Inflammatory macrophage (primary cell): ENCODE data around the gene XBP1.
"Not testable (repeated sequence)": the region's sequence is repeated elsewhere in the genome, so short reads cannot be mapped to it uniquely, and the experiment has no call there.

ENCODE experiments used
- DNase-seq, 2 donors: peaks; one replicate each; pipeline ENCODE4 v3.0.0-alpha.2; 2020 to 2022
- total RNA-seq, 18 experiments: gene quantifications; one replicate each; lab custom pipeline; 2026; ENCODE audit warnings: mixed read lengths in 6 of 18, inconsistent platforms in 2 of 18; lab: John Stamatoyannopoulos, UW

The XBP1 gene
- total RNA-seq = 97.4 to 445 (median 181) reads per million in 18 experiments

DNA sequence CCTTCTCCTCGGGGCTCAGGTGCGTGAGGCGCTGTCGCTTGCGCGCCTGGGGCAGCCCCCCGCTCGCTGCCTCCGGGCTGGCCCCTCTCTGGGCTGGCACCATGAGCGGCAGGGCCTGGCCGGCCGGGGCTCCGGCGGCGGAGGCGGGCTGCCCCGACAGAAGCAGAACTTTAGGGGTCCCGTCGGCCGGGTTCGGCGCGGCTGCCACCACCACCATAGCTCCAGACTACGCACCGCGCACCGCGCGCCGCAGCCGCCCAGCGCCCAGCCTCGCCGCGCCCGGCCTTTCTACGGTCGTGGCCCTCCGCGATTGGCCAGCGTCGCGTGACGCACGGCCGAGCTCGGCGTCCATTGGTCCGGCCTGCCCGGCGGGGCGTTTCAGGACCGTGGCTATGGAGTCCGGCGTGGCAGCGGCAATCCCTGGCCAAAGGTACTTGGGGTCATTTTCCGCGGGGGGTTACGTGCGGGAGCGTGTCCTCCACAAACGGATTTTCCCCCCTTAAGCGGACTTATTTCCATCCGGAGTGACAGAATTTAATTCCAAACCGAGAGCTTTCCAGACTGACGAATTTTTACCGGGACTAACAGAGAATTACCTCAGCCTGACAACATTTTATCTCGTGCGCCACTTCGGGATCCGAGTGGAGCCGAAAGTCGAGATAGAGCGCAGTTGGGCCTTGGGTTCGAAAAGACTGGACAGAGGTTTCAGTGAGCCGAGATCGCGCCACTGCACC lies at the start of gene XBP1:
Gene XBP1, minus strand, starts transcription at position 262 of the 734 bp plus-strand sequence.
- peak; percentile 96 to 97 for DNase-seq

DNA sequence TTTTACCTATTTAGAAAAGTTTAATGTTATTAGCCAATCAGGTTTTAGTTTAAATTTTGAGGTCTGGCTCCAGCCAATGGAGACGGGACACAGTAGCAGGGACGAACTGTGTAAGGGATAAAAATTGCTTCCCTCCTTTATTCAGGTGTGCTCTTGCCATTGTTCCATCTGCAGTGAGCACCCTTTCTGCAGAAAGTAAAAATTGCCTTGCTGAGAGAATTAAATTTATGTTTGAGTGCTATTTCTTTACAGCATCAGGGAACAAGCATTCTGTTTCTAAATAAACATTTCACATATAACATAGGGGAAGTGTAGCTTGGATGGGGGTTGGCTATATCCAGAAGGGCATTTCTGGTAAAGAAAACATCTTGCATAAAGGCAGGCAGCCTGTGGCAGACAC lies 46.6 kb upstream of the XBP1 start:
- no peak for DNase-seq

DNA sequence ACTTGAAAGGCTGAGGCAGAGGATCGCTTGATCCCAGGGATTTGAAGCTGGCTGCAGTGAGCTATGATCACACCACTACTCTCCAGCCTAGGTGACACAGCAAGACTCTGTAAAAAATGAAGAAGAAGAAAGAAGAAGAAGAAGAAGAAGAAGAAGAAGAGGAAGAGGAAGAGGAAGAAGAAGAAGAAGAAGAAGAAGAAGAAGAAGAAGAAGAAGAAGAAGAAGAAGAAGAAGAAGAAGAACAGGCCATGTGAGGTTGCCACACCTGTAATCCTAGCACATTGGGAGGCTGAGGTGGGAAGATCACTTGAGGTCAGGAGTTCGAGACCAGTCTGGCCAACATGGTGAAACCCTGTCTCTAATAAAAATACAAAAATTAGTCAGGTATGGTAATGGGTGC lies 43.9 kb upstream of the XBP1 start:
- DNase-seq = not testable (repeated sequence)

DNA sequence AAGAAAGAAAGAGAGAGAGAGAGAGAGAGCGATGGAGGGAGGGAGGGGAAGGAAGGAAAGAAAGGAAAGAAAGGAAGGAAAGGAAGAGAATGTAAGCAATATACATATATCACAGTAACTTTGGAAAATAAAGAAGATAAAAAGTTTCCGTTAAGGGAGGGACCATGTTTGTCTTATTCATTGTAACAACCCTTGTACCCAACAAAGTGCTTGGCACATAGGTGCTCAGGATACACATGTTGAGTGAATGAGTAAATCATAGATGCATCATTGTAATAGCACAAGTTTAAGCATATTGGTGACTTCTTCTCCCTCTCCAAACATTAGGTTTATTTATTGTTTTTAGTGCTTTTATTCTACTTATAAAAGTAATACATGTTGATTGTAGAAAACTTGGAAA lies 43.3 kb upstream of the XBP1 start:
- no peak for DNase-seq

DNA sequence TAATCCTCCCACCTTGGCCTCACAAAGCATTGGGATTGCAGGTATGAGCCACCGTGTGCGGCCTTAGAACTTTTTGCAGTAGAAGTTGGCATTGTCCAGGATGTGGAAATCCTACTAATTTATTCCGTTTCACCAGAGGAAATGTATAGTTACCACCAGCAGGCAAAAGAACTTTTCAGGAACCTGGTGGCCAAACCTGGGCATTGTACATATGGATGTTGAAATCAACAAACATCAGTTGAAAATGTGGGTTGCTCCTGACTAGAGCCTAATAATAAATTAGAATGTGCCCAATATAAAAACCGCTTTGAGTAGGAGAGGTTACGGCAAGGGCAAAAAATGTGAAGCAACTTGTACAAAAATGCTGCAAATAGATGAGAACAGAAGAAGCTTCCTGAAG lies 40.7 kb upstream of the XBP1 start:
- DNase-seq = peak in 1 of 2 donors; percentile 26

DNA sequence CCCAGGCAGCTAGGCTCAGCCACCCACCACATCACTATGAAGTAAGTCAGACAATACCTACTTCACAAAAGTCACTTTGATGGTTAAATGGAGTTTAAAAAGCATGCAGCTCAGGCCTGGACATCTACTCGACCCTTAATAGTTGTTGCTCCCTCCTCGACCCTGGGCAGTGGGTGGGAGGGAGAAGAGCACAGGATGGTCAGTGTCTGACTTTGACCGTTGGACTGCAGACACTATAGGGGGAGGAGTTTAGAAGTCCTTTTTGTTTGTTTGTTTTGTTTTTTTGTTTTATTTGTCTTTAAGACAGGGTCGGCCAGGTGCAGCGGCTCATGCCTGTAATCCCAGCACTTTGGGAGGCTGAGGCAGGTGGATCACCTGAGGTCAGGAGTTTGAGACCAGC lies 38.6 kb upstream of the XBP1 start:
- DNase-seq = no peak

DNA sequence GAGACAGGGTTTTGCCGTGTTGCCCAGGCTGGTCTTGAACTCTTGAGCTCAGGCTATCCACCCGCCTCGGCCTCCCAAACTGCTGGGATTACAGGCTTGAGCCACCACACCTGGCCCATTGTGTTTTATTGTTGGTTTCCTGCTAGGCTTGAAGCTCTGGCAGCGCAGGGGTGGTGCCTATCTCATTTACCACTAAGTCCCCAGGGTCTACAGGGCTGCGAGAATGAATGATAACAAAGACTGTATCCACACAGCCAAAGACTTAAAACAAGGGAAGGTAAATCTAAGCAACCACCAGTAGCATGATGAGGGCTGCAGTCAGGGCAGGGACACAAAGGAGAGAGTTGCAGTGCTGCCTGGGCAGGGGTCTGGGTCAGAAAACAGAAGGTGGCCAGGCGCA lies 37.3 kb upstream of the XBP1 start:
- no peak for DNase-seq

DNA sequence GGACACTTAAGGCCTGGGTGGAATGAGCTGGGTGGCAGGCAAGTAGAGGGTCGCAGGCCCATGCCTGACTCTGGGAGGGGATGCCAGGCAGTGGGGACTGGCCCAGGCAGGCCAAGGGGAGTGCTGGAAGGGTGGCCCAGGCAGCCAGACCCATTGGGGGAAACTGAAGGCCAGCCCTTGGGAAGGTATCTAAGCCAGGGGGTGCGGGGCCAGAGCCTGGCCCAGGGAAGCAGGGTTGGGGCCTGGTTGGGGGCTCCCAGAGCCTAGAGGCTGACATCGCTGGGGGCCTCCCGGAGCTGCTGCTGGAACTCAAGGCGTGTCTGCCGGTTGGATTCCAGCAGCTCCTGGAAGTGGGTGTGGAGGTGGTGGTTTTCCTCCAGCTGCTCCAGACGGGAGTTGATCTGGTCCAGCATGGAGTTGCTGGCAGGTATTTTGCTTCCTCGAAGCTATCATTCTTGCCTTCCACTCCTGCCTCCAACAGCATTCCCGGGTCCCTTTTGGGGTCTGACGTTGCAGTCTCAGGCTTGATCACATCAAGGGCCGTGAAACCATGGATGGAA lies 35.3 kb upstream of the XBP1 start:
- no peak for DNase-seq

DNA sequence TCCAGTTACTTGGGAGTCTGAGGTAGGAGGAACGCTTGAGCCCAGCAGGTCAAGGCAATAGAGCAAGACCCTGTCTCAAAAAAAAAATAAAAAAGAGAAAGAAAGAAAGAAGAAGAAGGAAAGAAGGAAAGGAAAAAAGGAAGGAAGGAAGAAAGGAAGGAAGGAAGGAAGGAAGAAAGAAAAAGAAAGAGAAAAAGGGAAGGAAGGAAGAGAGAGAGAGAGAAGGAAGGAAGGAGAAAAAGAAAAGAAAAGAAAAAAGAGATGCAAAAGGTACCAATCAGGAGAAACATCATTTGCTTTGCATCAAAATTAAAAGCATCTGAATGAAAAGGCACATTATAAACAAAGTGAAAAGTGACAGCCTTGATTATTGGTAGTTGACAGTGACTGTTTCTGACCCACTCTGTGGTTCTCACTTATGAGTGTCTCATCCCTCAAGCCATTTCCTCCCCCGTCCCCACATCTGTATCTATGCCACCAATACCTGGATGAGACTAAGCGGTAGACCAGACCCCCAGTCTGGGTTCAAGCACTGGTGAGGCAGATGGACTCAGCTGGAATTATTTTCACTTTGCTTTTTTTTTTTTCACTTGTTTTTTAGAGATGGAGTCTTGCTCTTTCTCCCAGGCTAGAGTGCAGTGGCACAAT lies 33.0 kb upstream of the XBP1 start:
- DNase-seq = no peak

DNA sequence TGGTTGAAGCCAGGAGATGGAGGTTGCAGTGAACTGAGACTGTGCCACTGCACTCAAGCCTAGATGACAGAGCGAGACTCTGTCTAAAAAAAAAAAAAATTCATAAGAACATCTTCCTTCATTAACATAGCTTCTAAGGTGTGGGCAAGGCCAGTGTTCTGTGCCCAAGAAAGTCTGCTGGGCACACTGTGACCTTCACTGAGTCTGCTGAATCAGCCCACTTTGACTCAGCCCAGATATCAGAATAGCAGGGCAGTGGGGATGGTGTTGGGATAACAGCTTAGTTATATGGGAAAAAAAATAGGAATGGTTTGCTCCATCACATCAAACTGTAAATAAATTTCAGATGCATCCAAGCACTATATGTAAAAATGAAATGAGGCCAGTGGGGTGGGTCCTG lies 32.4 kb upstream of the XBP1 start:
- no peak for DNase-seq

DNA sequence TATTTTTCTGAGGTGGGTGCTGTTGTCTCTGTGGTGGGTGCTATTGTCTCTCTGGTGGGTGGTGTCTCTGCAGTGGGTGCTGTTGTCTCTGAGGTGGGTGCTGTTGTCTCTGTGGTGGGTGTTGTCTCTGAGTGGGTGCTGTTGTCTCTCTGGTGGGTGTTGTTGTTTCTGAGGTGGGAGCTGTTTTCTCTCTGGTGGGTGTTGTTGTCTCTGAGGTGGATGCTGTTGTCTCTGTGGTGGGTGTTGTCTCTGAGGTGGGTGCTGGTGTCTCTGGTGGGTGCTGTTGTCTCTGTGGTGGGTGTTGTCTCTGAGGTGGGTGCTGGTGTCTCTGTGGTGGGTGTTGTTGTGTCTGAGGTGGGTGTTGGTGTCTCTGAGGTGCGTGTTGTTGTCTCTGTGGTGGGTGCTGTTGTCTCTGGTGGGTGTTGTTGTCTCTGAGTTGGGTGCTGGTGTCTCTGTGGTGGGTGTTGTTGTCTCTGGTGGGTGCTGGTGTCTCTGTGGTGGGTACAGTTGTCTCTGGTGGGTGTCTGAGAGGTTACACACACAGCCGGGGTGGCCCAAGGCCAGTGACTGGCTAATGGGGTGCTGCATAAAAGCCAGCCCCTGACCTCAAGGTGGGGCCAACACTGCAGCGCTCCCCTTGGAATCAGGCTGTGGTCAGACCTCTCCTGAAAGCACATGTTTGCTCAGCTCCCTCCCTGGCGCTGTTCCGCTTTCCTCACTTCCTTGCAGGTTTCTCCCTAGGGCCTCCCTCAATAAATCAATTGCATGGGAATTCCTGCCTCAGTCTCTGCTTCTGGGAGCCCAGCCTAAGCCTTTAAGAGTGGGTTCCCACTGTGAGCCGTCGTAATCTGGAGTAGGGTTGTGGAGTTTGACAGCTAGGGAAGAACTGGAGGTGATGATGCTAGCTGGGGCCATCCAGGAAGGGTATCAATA lies 31.0 kb upstream of the XBP1 start:
- no peak for DNase-seq

DNA sequence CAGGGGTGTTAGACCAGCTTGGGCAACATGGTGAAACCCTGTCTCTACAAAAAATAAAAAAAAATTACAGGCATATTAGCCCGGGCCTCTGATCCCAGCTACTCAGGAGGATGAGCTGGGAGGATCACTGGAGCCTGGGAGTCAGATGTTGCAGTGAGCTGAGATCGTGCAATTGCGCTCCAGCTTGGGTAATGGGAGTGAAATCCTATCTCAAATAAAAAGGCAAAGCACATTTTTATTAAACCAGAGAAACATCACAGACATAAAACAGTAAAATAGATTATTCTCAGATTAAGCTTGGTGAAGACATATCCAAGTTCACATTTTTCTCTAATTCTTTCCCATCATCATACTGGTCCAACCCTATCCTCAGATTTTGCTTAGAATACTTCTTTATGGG lies 30.1 kb upstream of the XBP1 start:
- DNase-seq = no peak

DNA sequence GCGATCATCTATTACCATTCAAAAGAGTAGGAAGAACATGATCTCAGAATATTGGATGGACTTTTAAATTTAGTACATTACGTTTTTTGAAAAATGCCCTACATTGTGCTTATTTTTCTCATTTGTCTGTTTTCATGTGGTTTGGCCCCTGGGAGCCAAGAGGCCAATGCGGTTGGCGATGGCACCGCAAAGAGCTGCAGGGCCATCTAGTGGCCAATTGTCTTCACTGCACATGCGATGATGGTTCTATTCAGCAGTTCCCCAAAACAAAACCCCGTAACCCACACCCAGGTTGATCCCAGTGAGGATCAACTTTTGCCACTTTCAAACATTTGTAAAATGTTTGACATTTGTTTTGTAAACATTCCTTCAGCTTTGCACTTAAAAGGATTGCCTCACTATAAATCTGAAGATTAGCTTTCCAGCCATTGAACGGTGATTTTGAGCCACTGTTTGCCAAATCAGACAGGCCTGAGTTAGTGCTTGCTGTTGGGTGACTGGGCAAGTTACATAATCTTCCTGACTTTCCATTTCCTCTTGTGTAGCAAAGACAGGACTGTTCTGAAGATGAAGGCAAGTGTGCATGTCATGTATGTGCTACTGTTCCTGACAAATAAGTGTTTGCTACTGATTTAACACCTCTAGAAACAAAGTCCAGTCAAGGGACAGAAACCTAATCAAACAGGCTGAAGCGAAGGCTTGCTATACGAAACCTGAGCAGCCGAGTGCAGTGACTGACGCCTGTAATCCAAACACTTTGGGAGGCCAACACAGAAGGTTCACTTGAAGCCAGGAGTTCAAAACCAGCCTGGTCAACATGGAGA lies 29.2 kb upstream of the XBP1 start:
- peak; percentile 86 to 88 for DNase-seq

DNA sequence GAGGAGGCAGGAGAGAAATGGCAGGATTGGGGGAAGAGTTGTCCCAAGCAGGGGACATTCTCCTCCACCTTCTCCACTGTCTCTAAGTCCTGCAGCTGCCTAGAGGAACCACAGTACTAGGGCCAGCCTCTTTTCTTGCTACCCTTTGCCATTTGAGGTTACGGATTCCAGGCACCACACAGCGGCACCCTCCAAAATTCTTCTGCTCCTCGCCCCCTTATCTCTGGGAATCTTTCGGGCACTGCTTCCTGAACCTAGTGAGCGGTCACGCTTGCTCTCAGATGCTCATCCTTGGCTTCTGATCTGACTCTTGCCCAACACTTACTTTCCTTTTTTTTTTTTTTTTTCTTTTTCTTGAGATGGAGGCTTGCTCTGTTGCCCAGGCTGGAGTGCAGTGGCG lies 26.6 kb upstream of the XBP1 start:
- DNase-seq = no peak

DNA sequence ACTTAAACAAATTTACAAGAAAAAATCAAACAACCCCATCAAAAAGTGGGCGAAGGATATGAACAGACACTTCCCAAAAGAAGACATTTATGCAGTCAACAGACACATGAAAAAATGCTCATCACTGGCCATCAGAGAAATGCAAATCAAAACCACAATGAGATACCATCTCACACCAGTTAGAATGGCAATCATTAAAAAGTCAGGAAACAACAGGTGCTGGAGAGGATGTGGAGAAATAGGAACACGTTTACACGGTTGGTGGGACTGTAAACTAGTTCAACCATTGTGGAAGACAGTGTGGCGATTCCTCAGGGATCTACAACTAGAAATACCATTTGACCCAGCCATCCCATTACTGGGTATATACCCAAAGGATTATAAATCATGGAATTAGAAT lies 26.1 kb upstream of the XBP1 start:
- not testable (repeated sequence) for DNase-seq

DNA sequence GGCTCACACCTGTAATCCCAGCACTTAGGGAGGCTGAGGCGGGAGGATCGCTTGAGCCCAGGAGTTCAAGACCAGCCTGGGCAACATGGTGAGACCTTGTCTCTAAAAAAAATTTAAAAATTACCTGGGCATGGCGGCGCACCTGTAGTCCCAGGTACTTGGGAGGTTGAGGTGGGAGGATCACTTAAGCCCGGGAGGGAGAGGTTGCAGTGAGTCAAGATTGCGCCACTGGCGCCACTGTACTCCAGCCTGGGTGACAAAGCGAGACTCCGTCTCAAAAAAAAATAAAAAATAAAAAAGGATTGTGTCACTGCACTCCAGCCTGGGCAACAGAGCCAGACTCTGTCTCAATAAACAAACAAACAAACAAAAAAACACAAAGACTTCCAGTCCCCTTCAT lies 24.1 kb upstream of the XBP1 start:
- not testable (repeated sequence) for DNase-seq

DNA sequence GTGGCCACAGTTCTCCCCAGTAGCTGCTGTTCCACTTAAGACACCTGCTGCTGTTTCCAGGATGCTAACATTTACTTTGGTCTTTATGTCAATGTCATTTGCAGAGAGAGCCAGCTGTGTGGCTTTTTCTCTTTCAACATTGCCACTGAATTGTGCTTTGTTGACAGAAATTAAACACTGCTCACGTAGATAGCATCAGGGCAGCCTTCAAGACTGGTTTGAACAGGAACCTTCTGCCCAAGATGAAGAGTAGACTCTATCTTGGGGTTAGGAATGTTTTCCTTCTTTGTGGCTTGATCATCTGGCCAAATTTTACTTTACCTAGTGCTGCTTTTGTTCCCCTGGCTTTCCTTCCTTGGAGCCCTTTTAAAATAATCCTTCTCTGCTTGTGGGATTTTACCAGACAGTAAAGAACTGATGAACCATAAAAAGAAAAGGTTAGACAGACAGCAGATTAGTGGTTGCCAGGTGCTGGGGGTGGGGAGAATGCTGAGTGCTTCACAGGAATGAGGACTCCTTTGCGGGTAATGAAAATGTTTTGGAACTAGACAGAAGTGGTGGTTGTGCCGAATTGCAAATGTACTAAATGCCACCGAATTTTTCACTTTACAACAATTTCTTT lies 22.7 kb upstream of the XBP1 start:
- no peak for DNase-seq

DNA sequence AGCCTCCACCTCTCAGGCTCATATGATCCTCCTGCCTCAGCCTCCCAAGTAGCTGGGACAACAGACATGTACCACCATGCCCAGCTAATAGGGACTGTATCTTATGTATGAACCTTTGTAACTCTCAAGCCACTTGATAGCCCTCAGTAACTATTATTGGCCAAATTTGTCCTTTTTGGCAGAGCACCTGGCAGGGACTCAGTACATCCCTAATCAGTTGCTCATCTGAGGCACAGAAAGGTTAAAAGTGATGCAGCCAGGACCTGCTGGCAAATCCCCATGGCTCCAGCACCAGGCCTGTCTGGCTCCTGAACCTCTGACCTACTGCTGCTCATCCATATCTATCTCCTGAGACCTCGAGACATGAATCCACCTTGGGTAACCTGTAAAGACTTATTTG lies 21.1 kb upstream of the XBP1 start:
- DNase-seq = no peak

DNA sequence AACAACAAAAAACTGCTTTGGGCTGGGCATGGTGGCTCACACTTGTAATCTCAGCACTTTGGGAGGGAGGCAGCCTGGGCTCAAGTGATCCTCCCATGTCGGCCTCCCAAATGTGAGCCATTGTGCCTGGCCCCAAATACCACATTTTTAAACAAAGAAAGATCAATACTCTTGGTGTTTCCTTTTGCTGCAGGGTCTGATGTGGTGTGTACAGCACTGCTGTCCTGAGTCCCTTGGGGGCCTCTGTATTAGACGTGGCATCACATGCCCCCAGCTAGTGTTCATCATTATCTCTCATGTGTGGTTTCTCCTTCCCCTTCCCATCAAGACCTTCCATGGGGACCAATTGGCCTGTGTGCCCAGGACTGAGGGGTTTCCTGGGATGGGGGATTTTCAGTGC lies 20.5 kb upstream of the XBP1 start:
- DNase-seq = no peak

DNA sequence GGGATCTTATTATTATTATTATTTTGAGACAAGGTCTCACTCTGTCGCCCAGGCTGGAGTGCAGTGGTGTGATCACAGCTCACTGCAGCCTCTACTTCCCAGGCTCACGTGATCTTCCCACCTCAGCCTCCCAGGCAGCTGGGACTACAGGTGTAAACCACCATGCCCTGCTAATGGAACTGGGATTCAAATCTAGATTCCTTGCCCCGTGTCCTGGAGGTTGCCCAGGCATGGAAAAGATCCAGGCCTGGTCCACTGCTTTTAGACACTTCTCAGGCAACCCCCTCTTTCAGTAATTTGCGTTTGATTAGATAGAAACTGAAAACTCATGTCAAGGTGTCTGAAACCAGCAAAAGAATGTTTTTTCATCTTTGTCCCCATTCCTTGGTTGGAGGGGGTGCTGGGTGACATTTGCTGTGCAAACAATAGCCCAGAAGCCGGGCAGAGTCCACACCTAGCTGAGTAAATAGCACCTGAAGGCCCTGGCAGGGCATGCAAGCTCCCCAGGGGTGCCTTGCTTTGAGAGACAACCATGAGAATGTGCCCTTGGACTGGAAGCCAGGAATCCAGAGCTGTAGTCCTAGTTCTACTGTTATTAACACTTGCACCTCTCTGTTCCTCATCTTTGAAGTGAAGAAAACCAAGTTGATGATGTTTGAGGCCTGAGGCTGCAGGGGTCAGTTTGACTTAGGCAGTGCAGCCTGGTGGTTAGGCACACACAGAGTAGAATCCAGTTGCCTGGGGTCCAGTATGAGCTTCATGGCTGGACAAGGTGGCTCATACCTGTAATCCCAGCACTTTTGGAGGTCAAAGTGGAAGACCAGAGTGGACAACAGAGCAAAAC lies 19.1 kb upstream of the XBP1 start:
- no peak for DNase-seq
